Measurements from ENCODE around the gene UNC5B. TPM values are rescaled to one million over a fixed set of nuclear protein-coding genes. Genes with fewer than 3 reads are reported as not detected.

Gene UNC5B
- total RNA-seq, 2 donors from 2014 or later = 0.08 TPM; not detected in 1

DNA sequence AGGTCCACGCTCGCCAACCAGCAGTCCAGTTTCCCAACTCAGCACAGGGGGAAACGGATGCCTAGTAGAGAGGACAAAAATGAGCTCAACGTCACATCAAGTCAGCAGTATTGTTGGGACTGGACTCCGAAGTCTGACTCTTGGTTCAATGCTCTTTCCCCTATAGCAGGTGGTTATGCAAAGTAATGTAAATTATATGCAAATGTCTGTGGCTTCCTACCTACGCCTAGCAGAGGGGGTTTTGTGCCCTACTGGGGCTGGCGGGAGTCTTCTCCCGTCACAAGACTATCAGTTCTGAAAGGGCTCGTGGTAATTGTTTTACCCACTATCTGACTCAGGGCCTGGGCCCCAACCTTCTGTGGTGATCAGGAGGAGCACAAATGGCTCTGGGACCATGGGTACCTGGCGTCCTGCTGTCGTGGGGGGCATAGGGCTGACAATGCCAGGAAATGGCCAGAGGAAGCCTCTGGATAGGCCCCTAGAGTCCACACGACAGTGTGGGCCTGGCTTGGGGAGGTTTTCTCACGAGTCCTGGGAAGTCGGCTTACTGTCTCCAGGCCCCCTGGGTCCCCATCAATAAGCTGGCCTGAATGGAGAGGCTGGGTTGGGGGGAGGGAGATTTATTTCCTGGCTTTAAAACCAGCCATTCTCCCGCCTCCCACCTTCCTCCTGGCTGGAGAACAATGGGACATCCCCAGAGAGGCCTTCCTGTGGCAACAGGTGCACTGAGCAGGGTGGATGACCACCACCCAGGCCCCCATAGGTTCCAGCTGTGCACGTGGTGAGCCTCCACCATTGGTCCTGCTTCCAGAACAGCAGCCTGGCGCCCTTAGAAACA lies 41.8 kb downstream of the UNC5B start:
- Mint-ChIP-seq H3K27me3 (peaks cover 0 to 4% of the 10 kb centered on the region in 2 donors), H3K4me1 (ENCODE audit: low read depth in 2 of 2) (no peaks in the 10 kb centered on the region), H3K9me3 (no peaks in the 10 kb centered on the region), H3K27ac (no peak overlapping the region), H3K36me3 (no peaks in the 10 kb centered on the region), H3K4me3 (no peak overlapping the region)
- DNase-seq (ENCODE audit: low spot score) = no peak
- no peak for ATAC-seq

DNA sequence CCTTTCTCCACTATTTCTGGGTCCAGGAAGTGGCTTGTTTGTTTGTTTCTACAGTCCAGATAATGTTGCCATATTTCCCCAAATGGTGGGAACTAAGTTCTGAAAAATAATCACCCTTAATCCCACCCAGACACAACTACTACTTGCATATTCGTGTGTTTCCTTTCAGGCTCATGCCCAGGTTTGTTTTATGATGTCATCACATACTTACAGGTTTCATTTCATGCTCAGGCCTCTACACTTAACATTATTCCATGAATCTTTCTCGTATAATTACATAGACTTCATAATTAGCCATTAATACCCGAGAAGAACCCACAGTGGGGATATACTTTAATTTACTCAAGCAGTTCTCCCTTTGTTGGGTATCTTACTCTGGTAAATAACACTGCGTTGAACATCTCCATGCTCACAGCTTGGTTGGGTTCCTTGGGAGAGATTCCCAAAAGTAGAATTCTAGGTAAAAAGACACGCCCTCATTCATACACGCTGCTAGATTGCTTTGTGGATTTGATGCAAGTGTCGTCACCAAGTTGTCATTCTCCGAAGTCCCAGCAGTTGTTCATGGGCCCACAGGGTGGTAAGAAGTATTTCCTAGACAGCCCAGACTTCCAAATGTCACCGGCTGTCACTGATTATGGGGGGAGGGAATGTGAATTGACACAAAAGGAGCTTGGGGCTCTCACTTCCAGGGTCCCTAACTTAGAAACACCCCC lies 42.6 kb downstream of the UNC5B start:
- no peaks in the 10 kb centered on the region for H3K36me3 Mint-ChIP-seq
- H3K9me3 Mint-ChIP-seq = no peaks in the 10 kb centered on the region
- H3K4me1 Mint-ChIP-seq (ENCODE audit: low read depth in 2 of 2) = no peaks in the 10 kb centered on the region
- DNase-seq (ENCODE audit: low spot score) (no peak), ATAC-seq (no peak)
- no peak overlapping the region for H3K27ac Mint-ChIP-seq
- H3K27me3 Mint-ChIP-seq = peaks cover 0 to 3% of the 10 kb centered on the region in 2 donors
- H3K4me3 Mint-ChIP-seq = no peak overlapping the region

DNA sequence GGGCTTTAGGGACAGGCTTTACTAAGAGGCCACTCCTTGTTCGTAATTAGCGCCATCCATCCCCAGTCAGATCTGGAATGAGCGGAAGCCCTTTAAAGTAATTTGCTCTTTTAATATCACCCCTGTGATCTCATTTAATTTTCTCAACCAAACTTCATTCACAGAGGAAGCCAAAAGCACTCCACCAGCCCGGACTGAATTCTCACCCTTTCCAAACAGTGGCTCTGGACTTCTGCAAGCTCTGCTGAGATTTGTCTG lies 43.1 kb downstream of the UNC5B start:
- Mint-ChIP-seq H3K4me3 (no peak overlapping the region), H3K9me3 (no peaks in the 10 kb centered on the region), H3K36me3 (no peaks in the 10 kb centered on the region), H3K27me3 (peaks cover 0 to 3% of the 10 kb centered on the region in 2 donors), H3K4me1 (ENCODE audit: low read depth in 2 of 2) (no peaks in the 10 kb centered on the region), H3K27ac (no peak overlapping the region)
- DNase-seq (ENCODE audit: low spot score) (no peak), ATAC-seq (no peak)

DNA sequence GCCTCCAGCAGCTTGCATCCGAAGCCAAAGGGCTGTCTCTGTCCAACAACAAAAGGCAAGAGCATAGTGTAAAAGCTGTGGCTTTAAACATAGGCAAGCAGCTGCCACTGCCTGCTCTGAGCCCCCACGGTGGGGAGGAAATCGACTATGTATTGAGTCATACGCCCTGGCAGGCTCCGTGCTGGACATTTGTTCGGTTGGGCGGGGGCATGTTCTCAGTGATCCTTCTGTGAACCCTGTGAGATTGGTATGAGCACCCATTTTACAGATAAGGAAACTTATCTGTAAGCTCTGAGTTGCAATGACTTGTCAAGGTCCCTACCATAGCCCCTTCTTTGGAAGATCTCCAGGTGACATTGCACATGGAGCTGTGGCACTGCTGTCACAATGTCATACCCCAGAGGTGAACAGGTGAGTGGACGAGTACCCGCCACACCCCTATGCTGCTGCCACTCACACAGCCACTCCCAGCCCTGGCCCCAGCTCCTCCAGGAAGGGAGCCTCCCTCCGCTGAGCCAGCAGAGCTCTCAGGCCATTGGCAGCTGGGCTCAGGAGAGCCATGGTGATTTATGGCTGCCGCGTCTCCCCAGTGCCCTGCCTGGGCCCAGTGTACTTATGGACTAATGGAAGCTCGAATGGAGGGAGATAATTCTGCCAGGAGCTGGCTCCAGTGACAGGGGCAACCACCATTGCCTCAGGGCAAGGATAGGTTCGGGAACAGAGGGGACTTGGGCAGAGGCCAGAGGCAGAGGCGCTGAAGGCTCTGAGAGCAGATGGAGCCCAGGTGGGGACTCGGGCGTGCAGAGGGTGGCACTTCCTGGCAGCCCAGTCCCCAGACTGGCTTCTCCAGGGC lies 43.7 kb downstream of the UNC5B start:
- H3K27ac Mint-ChIP-seq = no peak overlapping the region

DNA sequence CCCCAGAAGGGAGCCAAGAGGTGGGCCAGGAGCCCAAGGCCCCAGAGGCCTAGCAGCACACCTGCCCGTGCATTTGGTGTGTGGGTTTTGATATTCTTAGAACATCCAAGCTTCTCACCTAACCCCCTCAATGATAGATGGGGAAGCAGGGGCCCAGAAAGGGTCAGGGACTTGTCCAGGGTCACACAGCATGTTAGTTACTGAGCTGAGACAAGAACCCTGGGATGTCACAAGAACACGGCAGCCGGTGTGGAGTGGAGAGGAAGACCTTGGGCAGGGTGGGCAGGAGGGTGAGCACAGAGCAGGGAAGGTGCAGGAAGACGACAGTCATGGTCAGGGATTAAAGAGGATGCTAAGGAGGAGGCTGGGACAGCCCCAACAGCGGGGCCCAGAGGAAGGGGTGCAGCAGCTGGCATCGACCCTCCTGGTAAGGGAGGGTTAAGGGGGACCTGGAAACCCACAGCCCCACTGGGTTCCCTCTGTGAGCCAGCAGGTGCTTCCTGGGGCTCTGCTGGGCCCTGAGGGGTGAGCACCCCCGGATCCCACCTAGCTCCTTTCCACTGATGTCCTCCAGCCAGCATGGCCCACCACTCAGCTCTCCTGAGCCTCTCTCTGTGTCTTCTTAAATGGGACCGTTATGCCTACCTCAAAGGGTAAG lies 44.4 kb downstream of the UNC5B start:
- Mint-ChIP-seq H3K4me3 (no peak overlapping the region), H3K27ac (no peak overlapping the region), H3K4me1 (ENCODE audit: low read depth in 2 of 2) (no peaks in the 10 kb centered on the region), H3K27me3 (peaks cover 0 to 3% of the 10 kb centered on the region in 2 donors), H3K9me3 (no peaks in the 10 kb centered on the region), H3K36me3 (no peaks in the 10 kb centered on the region)
- DNase-seq (ENCODE audit: low spot score) (no peak), ATAC-seq (no peak)

More for the DNA sequence above, 43.7 kb downstream of the UNC5B start:
- H3K4me3 Mint-ChIP-seq = no peak overlapping the region
- no peaks in the 10 kb centered on the region for H3K9me3 Mint-ChIP-seq
- H3K27me3 Mint-ChIP-seq = peaks cover 0 to 3% of the 10 kb centered on the region in 2 donors
- no peaks in the 10 kb centered on the region for H3K4me1 Mint-ChIP-seq (ENCODE audit: low read depth in 2 of 2)
- DNase-seq (ENCODE audit: low spot score) = no peak
- ATAC-seq = peak in 1 of 2 donors; percentile 16
- no peaks in the 10 kb centered on the region for H3K36me3 Mint-ChIP-seq

DNA sequence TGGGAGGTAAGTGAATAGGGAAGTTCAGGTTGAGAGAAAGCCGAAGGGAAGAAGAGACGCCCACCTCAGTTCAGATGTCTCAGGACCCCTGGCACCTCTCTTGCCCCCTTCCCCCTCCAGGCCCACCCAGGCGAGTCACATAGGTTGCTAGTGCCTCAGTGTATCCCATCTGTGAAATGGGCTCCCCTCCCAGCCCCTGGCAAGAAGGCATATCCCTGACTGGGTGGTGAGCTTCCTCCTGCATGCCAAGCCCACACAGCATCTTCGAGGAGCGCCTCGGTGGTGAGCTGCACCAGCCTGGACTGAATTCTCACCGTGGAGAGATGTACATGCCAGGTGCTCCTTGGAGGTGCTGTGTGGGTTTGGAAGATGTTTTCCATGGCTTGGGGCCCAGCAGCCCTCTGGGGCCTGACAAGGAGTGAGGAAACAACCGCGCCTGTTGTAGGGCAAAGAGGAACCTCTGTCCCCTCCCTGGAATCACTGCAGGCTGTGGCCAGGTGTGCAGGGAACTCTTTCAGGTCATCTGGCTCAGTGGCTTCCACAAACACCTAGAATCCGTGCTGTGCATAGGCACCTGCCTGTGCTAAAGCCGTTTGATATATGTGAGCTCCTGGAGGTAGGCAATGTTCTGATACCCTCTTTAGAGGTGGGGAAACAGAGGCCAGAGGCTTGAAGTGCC lies 45.1 kb downstream of the UNC5B start:
- no peak overlapping the region for H3K4me3 Mint-ChIP-seq
- H3K9me3 Mint-ChIP-seq = no peaks in the 10 kb centered on the region
- no peak for ATAC-seq
- DNase-seq (ENCODE audit: low spot score) = no peak
- no peak overlapping the region for H3K27ac Mint-ChIP-seq
- H3K4me1 Mint-ChIP-seq (ENCODE audit: low read depth in 2 of 2) = no peaks in the 10 kb centered on the region
- no peaks in the 10 kb centered on the region for H3K36me3 Mint-ChIP-seq
- H3K27me3 Mint-ChIP-seq = peaks cover 0 to 3% of the 10 kb centered on the region in 2 donors

DNA sequence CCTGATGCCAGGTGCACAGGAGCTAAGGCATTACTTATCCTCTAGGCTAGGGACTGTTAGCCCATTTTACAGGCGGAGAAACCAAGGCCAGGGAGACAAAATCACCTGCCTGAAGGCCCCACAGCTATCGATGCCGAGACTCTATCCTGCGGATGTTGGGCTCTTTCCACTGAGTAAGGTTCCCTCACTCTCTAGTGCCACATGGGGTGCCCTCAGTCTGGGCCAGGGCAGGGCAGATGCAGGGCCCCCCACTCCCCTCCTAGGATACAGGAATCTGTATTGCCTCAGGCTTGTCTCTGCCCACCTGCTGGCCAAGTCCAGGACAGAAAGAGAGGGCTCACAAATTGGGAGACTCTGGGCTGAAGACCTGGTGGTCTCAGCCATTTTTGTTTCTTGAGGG lies 45.7 kb downstream of the UNC5B start:
- no peaks in the 10 kb centered on the region for H3K36me3 Mint-ChIP-seq

DNA sequence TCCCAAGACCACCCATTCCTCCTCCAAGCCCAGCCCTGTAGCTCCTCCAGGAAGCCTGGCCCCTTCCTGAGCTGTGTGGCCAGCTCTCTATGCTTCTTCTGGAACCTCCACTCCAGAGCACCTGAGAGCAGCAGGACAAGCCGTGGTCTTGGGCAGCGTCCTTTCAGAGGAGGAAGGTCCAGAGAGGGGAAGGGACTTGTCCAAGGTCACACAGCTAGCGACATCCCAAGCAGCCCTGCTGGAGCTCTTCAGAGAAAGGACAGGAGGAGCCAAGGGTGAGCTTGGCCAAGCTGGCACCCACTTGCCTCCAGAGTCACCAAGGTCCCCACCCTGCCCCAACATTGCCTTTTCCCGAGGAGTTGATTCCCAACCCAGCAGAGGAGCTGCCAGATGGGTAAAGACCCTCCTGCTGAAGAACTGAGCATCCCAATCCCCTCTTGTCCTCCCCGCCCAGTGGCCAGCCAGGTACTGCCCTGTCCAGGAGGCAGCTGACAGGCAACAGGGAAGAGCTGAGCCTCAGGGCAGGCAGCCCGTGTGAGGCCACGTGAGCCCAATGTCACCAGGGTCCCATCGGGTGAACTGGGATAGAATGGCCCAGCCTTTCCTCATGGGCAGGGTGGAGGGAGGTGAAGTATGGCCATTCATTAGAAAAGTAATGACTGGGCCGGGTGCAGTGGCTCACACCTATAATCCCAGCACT lies 46.2 kb downstream of the UNC5B start:
- ATAC-seq (no peak), DNase-seq (ENCODE audit: low spot score) (no peak)
- Mint-ChIP-seq H3K27me3 (peaks cover 0 to 3% of the 10 kb centered on the region in 2 donors), H3K4me3 (no peak overlapping the region), H3K36me3 (no peaks in the 10 kb centered on the region), H3K4me1 (ENCODE audit: low read depth in 2 of 2) (no peaks in the 10 kb centered on the region), H3K27ac (no peak overlapping the region), H3K9me3 (no peaks in the 10 kb centered on the region)

More for the DNA sequence above, 45.7 kb downstream of the UNC5B start:
- Mint-ChIP-seq H3K27ac (no peak overlapping the region), H3K4me3 (no peak overlapping the region), H3K4me1 (ENCODE audit: low read depth in 2 of 2) (no peaks in the 10 kb centered on the region), H3K27me3 (peaks cover 0 to 3% of the 10 kb centered on the region in 2 donors), H3K9me3 (no peaks in the 10 kb centered on the region)
- DNase-seq (ENCODE audit: low spot score) (no peak), ATAC-seq (no peak)

DNA sequence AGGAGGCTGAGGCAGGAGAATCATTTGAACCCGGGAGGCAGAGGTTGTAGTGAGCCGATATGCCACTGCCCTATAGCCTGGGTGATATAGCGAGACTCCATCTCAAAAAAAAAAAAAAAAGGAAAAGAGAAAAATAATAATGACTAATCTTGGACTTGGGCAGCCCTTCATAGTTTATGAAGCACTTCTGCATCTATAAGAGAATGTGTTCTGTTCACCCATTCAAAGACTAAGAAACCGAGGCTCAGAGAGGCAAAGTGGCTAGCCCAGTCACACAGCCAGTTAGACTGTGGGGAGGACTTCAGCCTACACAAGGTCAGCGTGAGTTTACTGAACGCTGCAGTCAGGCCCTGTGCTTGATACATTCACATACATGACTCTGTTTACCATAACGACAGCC lies 46.9 kb downstream of the UNC5B start:
- DNase-seq (ENCODE audit: low spot score) (no peak), ATAC-seq (no peak)
- Mint-ChIP-seq H3K36me3 (no peaks in the 10 kb centered on the region), H3K4me1 (ENCODE audit: low read depth in 2 of 2) (no peaks in the 10 kb centered on the region), H3K9me3 (no peaks in the 10 kb centered on the region), H3K27me3 (peaks cover 0 to 3% of the 10 kb centered on the region in 2 donors), H3K4me3 (no peak overlapping the region), H3K27ac (no peak overlapping the region)

DNA sequence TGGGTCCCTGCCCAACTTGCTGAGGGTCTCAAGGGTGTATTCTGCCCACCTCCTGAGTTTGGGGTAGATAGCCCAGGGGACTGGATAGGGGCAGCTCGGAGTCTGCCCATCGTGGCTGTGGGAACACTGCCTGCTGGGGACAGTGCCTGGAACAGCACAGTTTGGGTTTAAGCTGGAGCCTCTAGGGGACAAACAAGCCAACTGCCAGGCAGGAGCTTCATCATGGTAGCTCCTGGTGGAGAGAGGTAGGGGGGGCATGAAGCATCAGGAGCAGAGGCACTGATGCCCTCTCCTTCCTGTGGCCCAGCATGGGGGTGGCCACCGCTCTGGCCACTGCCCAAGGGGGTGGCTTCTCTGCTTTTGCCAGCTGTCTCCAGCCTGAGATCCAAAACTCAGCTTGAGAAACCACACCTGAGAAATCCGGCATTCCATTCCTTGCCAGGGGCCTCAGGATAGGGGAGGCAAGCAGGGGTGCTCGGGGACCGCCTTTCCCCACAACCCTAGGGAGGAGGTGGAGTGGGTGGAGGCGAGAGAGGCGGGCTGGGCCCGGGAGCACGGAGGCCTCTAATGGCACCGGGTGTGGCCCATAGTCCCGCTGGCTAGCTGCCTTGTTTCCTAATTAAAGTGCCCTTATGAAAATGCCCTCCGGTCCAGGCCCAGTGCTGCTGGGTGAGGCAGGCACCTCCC lies 47.6 kb downstream of the UNC5B start:
- H3K27ac Mint-ChIP-seq = no peak overlapping the region
- H3K9me3 Mint-ChIP-seq = no peaks in the 10 kb centered on the region
- H3K4me3 Mint-ChIP-seq = no peak overlapping the region
- ATAC-seq (no peak), DNase-seq (ENCODE audit: low spot score) (no peak)
- H3K4me1 Mint-ChIP-seq (ENCODE audit: low read depth in 2 of 2) = no peaks in the 10 kb centered on the region
- no peaks in the 10 kb centered on the region for H3K36me3 Mint-ChIP-seq
- peaks cover 0 to 3% of the 10 kb centered on the region in 2 donors for H3K27me3 Mint-ChIP-seq

DNA sequence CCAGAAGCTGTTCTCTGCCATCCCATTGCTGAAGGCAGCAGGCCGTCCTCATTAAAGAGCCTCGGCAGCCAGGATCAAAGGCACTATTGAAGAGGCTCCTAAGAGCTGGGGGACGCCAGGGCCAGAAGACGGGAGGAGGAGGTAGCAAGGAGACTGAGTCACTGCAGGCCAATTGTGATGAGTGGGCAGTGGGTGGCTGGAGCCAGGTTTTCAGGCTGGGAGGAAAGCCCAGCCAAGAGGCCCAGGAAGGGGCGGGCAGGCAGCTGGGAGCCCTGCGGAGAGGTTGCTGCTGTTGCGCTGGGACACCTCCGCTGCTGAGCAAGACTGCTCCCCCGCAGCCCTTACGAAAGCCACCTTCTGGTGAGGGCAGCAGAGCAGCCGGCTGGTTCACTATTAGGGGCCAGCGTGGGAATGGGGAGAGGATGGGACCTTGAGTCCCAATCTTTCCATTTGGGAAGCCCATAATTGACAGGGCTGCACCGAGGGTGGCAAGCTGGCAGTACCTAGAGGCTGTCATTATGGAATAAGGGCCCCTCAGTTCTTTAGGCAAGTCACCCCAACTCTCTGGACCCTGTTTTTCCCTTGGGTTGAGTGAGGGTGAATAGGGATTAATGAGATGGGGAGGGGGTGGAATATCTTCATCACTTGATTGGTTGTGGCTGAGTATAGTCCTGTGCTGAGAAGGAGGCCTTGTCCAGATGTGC lies 48.4 kb downstream of the UNC5B start:
- Mint-ChIP-seq H3K27me3 (peaks cover 0 to 3% of the 10 kb centered on the region in 2 donors), H3K4me3 (no peak overlapping the region), H3K9me3 (no peaks in the 10 kb centered on the region), H3K36me3 (no peaks in the 10 kb centered on the region), H3K27ac (no peak overlapping the region), H3K4me1 (ENCODE audit: low read depth in 2 of 2) (no peaks in the 10 kb centered on the region)
- ATAC-seq (no peak), DNase-seq (ENCODE audit: low spot score) (no peak)

DNA sequence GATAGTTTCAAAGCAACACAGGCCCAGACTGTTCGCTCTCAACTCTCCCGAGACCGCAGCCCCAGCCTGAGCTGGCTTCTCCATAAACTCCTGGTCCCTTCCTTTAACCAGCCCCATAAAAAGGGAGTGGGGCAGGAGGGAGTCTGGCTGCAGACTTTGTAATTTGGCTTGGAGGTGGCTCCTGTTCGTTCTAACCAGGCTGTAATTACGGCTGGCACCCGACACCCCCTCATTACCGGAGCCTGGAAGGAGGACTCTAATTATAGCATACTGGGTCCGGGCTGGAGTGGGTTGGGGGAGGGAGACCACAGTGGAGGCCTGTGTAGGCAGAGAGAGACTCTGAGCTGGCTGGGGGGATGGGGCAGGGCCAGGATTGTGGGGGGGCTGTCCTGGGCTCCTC lies 49.7 kb downstream of the UNC5B start:
- Mint-ChIP-seq H3K9me3 (no peaks in the 10 kb centered on the region), H3K36me3 (no peaks in the 10 kb centered on the region), H3K4me1 (ENCODE audit: low read depth in 2 of 2) (no peaks in the 10 kb centered on the region), H3K27ac (no peak overlapping the region), H3K27me3 (peaks cover 0 to 2% of the 10 kb centered on the region in 2 donors), H3K4me3 (no peak overlapping the region)
- no peak for ATAC-seq
- DNase-seq (ENCODE audit: low spot score) = no peak

Measured in natural killer cell treated with Interleukin-12 subunit alpha and Interleukin-12 subunit beta and Interleukin-15 and Interleukin-18, amount 100 ng/mL, for 72 hours (primary cell).